Keratinocyte (primary cell): ENCODE data around the gene ZNF143. TPM values are rescaled to one million over a fixed set of nuclear protein-coding genes. Genes with fewer than 3 reads are reported as not detected.

ENCODE experiments used
- DNase-seq: peaks from one replicate; pipeline ENCODE4 v3.0.0-alpha.2; 2011; ENCODE audit warnings: low read depth, missing footprints, low spot score
- FAIRE-seq: peaks from 2 replicates; lab custom pipeline; 2011; peaks lifted over from hg19 to GRCh38; lab: Jason Lieb, UNC
- H2AFZ ChIP-seq: 2 replicates; pipeline ENCODE4 v1.6.0; 2012; ENCODE audit warnings: low read length, control low read depth, inconsistent platforms; ENCODE audit not compliant: control insufficient read depth
- H3K27ac ChIP-seq: 2 replicates; pipeline ENCODE4 v1.5.1; 2011; ENCODE audit warnings: low read length; ENCODE audit not compliant: control insufficient read depth, insufficient read depth
- H3K27me3 ChIP-seq: 3 replicates; pipeline ENCODE4 v1.6.0; 2011; ENCODE audit warnings: low read length; ENCODE audit not compliant: control insufficient read depth, insufficient read depth; ENCODE audit errors: extremely low read depth
- H3K36me3 ChIP-seq, 2 experiments: 2 replicates in 1 of 2; 3 replicates in 1 of 2; pipeline ENCODE4 v1.5.1; 2011; ENCODE audit warnings: low read length in 2 of 2, mild to moderate bottlenecking in 1 of 2; ENCODE audit not compliant: control insufficient read depth in 2 of 2, insufficient read depth in 2 of 2; ENCODE audit errors: extremely low read depth in 1 of 2
- H3K4me1 ChIP-seq: 3 replicates; pipeline ENCODE4 v1.5.1; 2011; ENCODE audit warnings: low read length; ENCODE audit not compliant: control insufficient read depth, insufficient read depth; ENCODE audit errors: extremely low read depth
- H3K4me2 ChIP-seq: 3 replicates; pipeline ENCODE4 v1.6.0; 2011; ENCODE audit warnings: low read depth, low read length; ENCODE audit not compliant: control insufficient read depth, insufficient read depth; ENCODE audit errors: extremely low read depth
- H3K4me3 ChIP-seq, 3 experiments: fragments of 200-600 bp in 1 of 3; sonication (generic) in 1 of 3; 2 replicates in 2 of 3; 3 replicates in 1 of 3; pipeline ENCODE4 v1.5.1; 2011 to 2016; ENCODE audit warnings: low read length in 3 of 3, mild to moderate bottlenecking in 3 of 3, control low read depth in 2 of 3, inconsistent platforms in 1 of 3, low read depth in 1 of 3, mixed read lengths in 1 of 3, mixed run types in 1 of 3, moderate library complexity in 1 of 3; ENCODE audit not compliant: control insufficient read depth in 2 of 3, insufficient read depth in 2 of 3; ENCODE audit errors: extremely low read depth in 1 of 3
- H3K79me2 ChIP-seq: 2 replicates; pipeline ENCODE4 v1.6.0; 2012; ENCODE audit warnings: low read length; ENCODE audit not compliant: control insufficient read depth, insufficient read depth
- H3K9ac ChIP-seq: 3 replicates; pipeline ENCODE4 v1.6.0; 2011; ENCODE audit warnings: low read length; ENCODE audit not compliant: control insufficient read depth, insufficient read depth; ENCODE audit errors: extremely low read depth
- H3K9me1 ChIP-seq: 3 replicates; pipeline ENCODE4 v1.6.0; 2011; ENCODE audit warnings: low read length; ENCODE audit not compliant: control insufficient read depth, insufficient read depth; ENCODE audit errors: extremely low read depth
- H3K9me3 ChIP-seq: 2 replicates; pipeline ENCODE4 v1.5.1; 2012; ENCODE audit warnings: low read depth, low read length; ENCODE audit not compliant: control insufficient read depth
- H4K20me1 ChIP-seq: 3 replicates; pipeline ENCODE4 v1.6.0; 2011; ENCODE audit warnings: low read length; ENCODE audit not compliant: control insufficient read depth, insufficient read depth; ENCODE audit errors: extremely low read depth
- CTCF ChIP-seq, 3 experiments: IDR thresholded peaks in 1 of 3; conservative IDR thresholded peaks in 1 of 3; optimal IDR thresholded peaks in 1 of 3; 2 replicates in 2 of 3; 3 replicates in 1 of 3; pipeline versions ENCODE3 to v1.5.1; 2011; ENCODE audit warnings: low read length in 3 of 3, mild to moderate bottlenecking in 3 of 3, moderate library complexity in 2 of 3, control low read depth in 1 of 3, inconsistent platforms in 1 of 3; ENCODE audit not compliant: insufficient read depth in 2 of 3; ENCODE audit errors: extremely low read depth in 1 of 3
- EZH2 ChIP-seq: IDR thresholded peaks from one replicate; pipeline ENCODE4 v1.6.1; 2012; ENCODE audit warnings: inconsistent platforms, mild to moderate bottlenecking, low read length, moderate library complexity
- dilution Hi-C: fragments of 300-500 bp; cut with MboI; formaldehyde crosslinking; loops from one replicate; pipeline ENCODE4 v1.7.0; 2020; ENCODE audit warnings: low sequenced_read_pairs; ENCODE audit not compliant: extremely low pct_ligation_motif_present
- polyA plus RNA-seq, 5 experiments: library from polyadenylated mRNA; depleted of rRNA in 3 of 5; stranded (reverse) in 3 of 5; stranded (forward) in 1 of 5; unstranded in 1 of 5; fragments of >200 nt; gene quantifications; 1 replicate in 1 of 5; 2 replicates in 3 of 5; 3 replicates in 1 of 5; pipeline versions ENCODE4 v1.2.1 to v1.2.3, GENCODE V29; 2011 to 2012; ENCODE audit warnings: missing spikeins in 2 of 5, low read depth in 1 of 5, low replicate concordance in 1 of 5

Gene ZNF143
- polyA plus RNA-seq, 1 donor (not counting 4 experiments of a cell fraction or from before 2014, with no cell fraction given) = 32.0 TPM

GRCh38 chr11:9495803-9496514 is 35.1 kb downstream of the ZNF143 start:
- Histone ChIP-seq H3K9me3 (no peaks in the 10 kb centered on the region), H3K79me2 (no peaks in the 10 kb centered on the region), H3K9ac (no peak overlapping the region), H3K27ac (no peak overlapping the region), H4K20me1 (no peaks in the 10 kb centered on the region), H3K9me1 (no peaks in the 10 kb centered on the region), H3K4me1 (no peaks in the 10 kb centered on the region), H2AFZ (no peak overlapping the region), H3K27me3 (no peaks in the 10 kb centered on the region), H3K36me3 (peaks cover 12 to 16% of the 10 kb centered on the region in 2 experiments), H3K4me3 (no peak overlapping the region), H3K4me2 (no peak overlapping the region)
- dilution Hi-C loops = no loop called here
- no peak for FAIRE-seq
- no peak for DNase-seq
- TF ChIP-seq CTCF (optimal IDR thresholded peaks at IDR 0.05 in 1 of 3, IDR thresholded peaks at IDR 0.05 in 1 of 3, conservative IDR thresholded peaks at IDR 0.05 in 1 of 3; ENCODE audit: extremely low read depth in 1 of 3, insufficient read depth in 2 of 3, low read length in 3 of 3) (no peak), EZH2 (no peak)

- Histone ChIP-seq H3K4me2 (no peak overlapping the region), H2AFZ (no peak overlapping the region), H3K27me3 (no peaks in the 10 kb centered on the region), H3K9me3 (no peaks in the 10 kb centered on the region), H3K4me1 (no peaks in the 10 kb centered on the region), H3K27ac (no peak overlapping the region), H4K20me1 (no peaks in the 10 kb centered on the region), H3K4me3 (no peak overlapping the region), H3K36me3 (peaks cover 15 to 19% of the 10 kb centered on the region in 2 experiments), H3K79me2 (no peaks in the 10 kb centered on the region), H3K9ac (no peak overlapping the region), H3K9me1 (no peaks in the 10 kb centered on the region)
- dilution Hi-C loops = no loop called here
- FAIRE-seq (no peak), DNase-seq (no peak)
- TF ChIP-seq CTCF (optimal IDR thresholded peaks at IDR 0.05 in 1 of 3, IDR thresholded peaks at IDR 0.05 in 1 of 3, conservative IDR thresholded peaks at IDR 0.05 in 1 of 3; ENCODE audit: extremely low read depth in 1 of 3, insufficient read depth in 2 of 3, low read length in 3 of 3) (no peak), EZH2 (no peak)
These were observed 37.8 kb downstream of the ZNF143 start for GRCh38 chr11:9498457-9499078.
